K562 (cell line): ENCODE measurements around the gene TIMM10. TPM values are rescaled to one million over a fixed set of nuclear protein-coding genes. Genes with fewer than 3 reads are reported as not detected.
A peak's percentile ranks its signal among the peaks of the same experiment; 100 is the strongest.

Experiments
- BCOR ChIP-seq: fragments of 450-650 bp; IDR thresholded peaks from 2 replicates; pipeline ENCODE4 v1.6.1; 2016
- CTCFL ChIP-seq: IDR thresholded peaks from 2 replicates; pipeline ENCODE4 v1.6.1; 2011; ENCODE audit warnings: borderline replicate concordance, low read depth, mild to moderate bottlenecking, moderate library complexity, low read length; ENCODE audit not compliant: insufficient read depth, poor library complexity, severe bottlenecking
- NFIC ChIP-seq: fragments of 450-650 bp; IDR thresholded peaks from 2 replicates; pipeline ENCODE4 v1.6.1; 2017; ENCODE audit warnings: mild to moderate bottlenecking, inconsistent platforms
- RAD51 ChIP-seq: fragments of 450-650 bp; IDR thresholded peaks from 2 replicates; pipeline ENCODE4 v1.7.1; 2016; ENCODE audit warnings: low read depth, mild to moderate bottlenecking, borderline replicate concordance
- RCOR1 ChIP-seq, 2 experiments: IDR thresholded peaks; 2 replicates each; pipeline ENCODE4 v1.6.1; 2012; ENCODE audit warnings: low read depth in 2 of 2, low read length in 2 of 2, borderline replicate concordance in 1 of 2, improper control_type of control experiment in 1 of 2
- SP1 ChIP-seq: sonication (generic); formaldehyde crosslinking; IDR thresholded peaks from 2 replicates; pipeline ENCODE4 v1.8.1; 2022; ENCODE audit warnings: mild to moderate bottlenecking, missing genetic modification reagents
- TEAD4 ChIP-seq, 2 experiments: sonication (generic) in 1 of 2; formaldehyde crosslinking in 1 of 2; IDR thresholded peaks; 2 replicates each; pipeline versions ENCODE4 v1.6.1 to v1.8.0; 2012 to 2022; ENCODE audit warnings: borderline replicate concordance in 1 of 2, inconsistent platforms in 1 of 2, low read length in 1 of 2, mild to moderate bottlenecking in 1 of 2, missing genetic modification reagents in 1 of 2
- TGIF2 ChIP-seq: sonication (generic); formaldehyde crosslinking; IDR thresholded peaks from 2 replicates; pipeline ENCODE4 v1.8.1; 2022; ENCODE audit warnings: mild to moderate bottlenecking, missing genetic modification reagents, moderate library complexity
- ZNF408 ChIP-seq: fragments of 250-450 bp; sonication (Bioruptor Pico); IDR thresholded peaks from 2 replicates; pipeline ENCODE4 v1.4.0; 2020; ENCODE audit warnings: low read depth, mild to moderate bottlenecking, moderate library complexity
- polyA plus RNA-seq, 8 experiments: library from polyadenylated mRNA; depleted of rRNA in 4 of 8; stranded (reverse) in 5 of 8; unstranded in 3 of 8; fragments of >200 nt; fragmentation: Nextera tagmentation in 2 of 8; fragmentation: Illumina TruSeq in 1 of 8; extraction: Ambion mirVana in 2 of 8; extraction: Trizol in 1 of 8; gene quantifications; 2 replicates each; pipeline versions ENCODE4 v1.2.1 to v1.2.3, GENCODE V29; 2011 to 2014; ENCODE audit warnings: inconsistent platforms in 1 of 8, missing spikeins in 1 of 8
- total RNA-seq, 7 experiments: library from RNA; depleted of rRNA in 6 of 7; stranded (reverse); fragments of >200 nt in 6 of 7; fragmentation: Illumina TruSeq in 2 of 7; extraction: Trizol in 2 of 7; gene quantifications; 2 replicates each; pipeline versions ENCODE4 v1.2.1 to v1.2.3, GENCODE V29; 2011 to 2021; ENCODE audit warnings: low replicate concordance in 1 of 7
- TF ChIP-seq, protein P1 (sequence below): fragments of 450-650 bp; conservative IDR thresholded peaks from 2 replicates; pipeline ENCODE4 v1.6.1; 2016; ENCODE audit warnings: missing genetic modification characterization, low read depth, mild to moderate bottlenecking, control low read depth, missing compliant biosample characterization

Gene TIMM10
- total and polyA plus RNA-seq, 9 of the 15 experiments (the other 6 are each of a cell fraction or from before 2014, with no cell fraction given) = 109 to 553 (median 172) TPM

DNA sequence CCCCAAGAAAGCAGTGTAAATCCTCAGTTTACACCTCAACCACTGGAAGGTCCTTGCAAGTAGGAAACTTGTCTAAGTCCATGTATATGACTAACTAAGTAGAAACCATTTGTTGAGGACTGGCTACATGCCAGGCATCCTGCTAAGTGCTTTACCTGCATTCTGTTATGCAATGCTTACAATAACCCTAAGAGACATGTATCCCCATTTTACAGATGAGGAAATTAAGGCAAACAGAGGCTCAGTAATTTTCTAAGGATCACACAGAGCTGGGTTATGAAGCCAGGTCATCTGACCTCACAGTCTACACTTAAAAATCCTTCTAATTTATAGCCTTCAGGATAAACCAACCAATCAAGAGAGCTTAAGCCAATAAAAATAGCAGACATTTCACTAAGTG is 1.5 kb downstream of the TIMM10 start (continued):
- TF ChIP-seq TEAD4 (IDR thresholded peaks at IDR 0.05; ENCODE audit: low read length) = no peak
- TF ChIP-seq TEAD4 (CRISPR knock-in tag; IDR thresholded peaks at IDR 0.05; ENCODE audit: borderline replicate concordance) = no peak
- TF ChIP-seq NFIC = peak; percentile 55
- TF ChIP-seq TGIF2 (CRISPR knock-in tag) = no peak
- no peak for TF ChIP-seq ZNF408 (CRISPR knock-in tag)
- TF ChIP-seq, protein P1, sequence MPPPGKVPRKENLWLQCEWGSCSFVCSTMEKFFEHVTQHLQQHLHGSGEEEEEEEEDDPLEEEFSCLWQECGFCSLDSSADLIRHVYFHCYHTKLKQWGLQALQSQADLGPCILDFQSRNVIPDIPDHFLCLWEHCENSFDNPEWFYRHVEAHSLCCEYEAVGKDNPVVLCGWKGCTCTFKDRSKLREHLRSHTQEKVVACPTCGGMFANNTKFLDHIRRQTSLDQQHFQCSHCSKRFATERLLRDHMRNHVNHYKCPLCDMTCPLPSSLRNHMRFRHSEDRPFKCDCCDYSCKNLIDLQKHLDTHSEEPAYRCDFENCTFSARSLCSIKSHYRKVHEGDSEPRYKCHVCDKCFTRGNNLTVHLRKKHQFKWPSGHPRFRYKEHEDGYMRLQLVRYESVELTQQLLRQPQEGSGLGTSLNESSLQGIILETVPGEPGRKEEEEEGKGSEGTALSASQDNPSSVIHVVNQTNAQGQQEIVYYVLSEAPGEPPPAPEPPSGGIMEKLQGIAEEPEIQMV (tag) = no peak
- no peak for TF ChIP-seq CTCFL
- no peak for TF ChIP-seq RAD51
- peak; percentile 66 for TF ChIP-seq BCOR
- TF ChIP-seq SP1 (CRISPR knock-in tag) = no peak
- TF ChIP-seq RCOR1 (IDR thresholded peaks at IDR 0.05; ENCODE audit: borderline replicate concordance in 1 of 2, low read depth in 2 of 2, low read length in 2 of 2) = 0 out of 4 replicates have a peak, but pooled peaks of 1 of the 2 experiments have one; percentile 24
